NOMO-1 treated with dmso at 0.1 percent for 144 hours (cell line): ENCODE results near the gene CD99.
"Not testable (repeated sequence)": the region's sequence is repeated elsewhere in the genome, so short reads cannot be mapped to it uniquely, and the experiment has no call there.

Source experiments
- DNase-seq: peaks from one replicate; lab custom pipeline; 2025; ENCODE audit not compliant: unreplicated experiment; lab: John Stamatoyannopoulos, UW

Gene CD99

DNA sequence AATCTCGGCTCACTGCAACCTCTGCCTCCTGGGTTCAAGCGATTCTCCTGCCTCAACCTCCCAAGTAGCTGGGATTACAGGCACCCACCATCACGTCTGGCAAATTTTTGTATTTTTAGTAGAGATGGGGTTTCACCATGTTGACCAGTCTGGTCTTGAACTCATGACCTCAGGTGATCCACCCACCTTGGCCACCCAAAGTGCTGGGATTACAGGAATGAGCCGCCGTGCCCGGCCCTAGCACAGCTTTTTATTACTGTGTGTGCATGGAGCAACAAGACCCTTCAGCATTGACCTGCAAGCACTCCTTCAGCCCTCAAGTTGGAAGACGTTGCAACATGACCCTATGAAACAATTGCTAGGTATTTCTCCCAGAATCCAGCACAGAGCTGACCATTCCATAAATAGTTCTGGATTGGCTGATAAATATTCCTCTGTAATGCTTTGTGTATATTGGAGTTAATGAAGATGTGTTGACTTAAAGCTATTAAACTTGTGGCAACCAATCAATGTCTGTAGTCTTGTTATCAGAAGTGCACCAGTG, 15.4 kb upstream of the CD99 start:
- DNase-seq = not testable (repeated sequence)

- DNase-seq = no peak
Observed at GRCh38 chrX:2676794-2677675, 14.1 kb upstream of the CD99 start.

DNA sequence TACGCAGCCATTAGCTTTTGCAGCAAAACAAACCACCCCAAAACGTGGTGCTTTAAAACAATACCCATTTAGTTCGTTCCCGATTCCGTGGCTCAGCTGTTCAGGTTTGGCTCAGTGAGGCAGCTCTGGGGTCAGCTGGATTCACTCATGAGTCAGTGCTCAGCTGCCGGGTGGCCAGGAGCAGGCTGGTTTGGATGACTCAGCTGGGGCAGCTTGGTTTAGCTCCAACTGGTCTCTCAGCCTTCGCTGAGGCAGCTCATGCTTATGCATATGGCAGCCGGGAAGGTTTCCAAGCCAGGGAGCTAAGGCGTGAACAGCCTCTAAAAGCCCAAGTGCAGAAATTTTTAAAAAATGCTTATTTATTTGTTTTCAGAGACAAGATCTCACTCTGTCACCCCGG, 13.3 kb upstream of the CD99 start:
- no peak for DNase-seq

DNA sequence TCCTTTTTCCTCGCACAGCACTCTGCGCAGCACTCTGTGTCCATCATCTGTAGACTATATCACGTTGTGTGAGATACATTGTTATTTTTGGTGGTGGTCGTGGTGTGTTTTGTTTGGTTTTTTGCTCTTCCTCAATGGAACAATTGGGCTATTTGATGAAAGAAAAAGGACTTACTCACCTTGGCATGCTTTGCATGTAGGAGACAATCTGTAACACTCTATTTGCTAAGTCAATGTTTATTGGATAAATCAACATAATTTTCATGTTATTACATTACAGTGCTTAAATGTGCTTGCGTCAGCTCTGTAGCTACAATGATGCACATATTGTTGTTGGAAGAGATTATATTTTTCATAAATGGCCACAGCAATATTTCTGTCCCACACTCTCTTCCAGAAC, 12.5 kb upstream of the CD99 start:
- DNase-seq = no peak

DNA sequence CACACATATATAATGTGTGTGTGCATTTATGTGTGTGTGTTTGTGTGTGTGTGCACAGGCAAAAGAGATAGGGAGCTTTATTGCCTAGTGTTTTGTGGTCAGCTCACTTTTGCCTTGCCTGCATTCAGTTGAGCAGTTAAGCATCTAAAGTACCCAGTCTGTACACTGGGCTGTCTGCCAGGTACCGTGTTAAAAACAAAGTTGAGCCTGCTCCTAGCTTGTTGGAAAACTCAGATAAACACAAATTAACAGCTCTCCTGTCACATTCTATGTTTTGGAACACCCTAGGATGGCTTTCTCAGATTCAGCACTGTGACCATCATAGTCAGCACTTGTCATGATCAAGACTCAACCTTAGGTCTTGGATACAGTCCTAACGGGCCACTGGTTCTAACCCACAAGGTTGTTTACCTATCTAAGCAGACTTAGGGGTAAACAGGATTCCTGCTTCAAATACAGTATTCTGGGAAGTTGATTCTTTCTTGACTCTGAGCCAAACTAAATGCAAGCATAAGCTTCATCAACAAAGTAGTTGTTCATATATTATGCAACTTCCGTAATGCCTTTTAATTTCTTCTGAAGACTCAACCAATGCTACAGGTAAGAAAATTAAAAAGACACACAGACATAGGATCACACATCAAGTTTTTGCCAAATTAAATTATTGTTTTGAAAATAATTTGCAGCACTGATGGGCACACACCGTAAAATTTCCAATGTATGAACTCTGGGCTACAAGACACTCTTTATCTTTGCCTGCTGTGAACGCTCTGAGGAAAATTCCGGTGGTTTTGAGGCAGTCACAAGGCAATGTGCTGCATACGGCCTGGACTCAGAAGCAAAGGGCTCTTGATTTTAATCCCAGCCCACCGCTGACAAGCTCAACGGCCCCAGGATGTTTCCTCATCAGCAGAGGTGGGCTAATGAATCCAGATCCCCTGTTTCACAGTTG, 11.3 kb upstream of the CD99 start:
- no peak for DNase-seq

DNA sequence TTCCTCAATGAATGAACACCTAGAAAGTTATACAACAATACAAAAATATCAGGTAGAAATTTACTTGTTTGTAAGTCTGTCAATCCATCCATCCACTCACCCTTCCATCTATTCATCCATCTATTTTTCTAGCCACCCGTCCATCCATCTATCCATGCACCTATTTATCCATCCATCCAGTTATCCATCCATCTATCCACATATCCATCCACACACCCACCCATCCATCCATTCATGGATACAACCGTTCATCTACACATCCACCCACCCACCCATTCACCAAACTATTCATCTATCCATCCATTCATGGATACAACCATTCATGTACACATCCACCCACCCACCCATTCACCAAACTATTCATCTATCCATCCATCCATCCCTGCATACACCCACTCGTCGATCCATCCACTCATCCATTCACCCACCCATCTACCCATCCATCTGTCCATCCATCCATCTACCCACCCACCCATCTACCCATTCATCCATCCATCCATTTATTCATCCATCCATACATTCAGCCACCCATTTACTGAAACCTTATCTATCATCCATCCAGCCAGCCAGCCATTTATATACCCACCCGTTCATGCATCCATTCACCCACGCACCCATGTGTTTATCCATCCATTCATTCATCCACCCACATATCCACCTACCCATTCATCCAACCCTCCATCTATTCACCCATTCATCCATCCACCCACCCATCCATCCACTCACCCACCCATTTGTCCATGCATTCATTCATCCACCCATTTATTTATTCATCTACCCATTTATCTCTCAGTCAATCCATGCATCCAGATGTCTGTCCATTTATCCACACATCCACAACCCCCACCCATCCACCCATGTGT, 10.4 kb upstream of the CD99 start:
- no peak for DNase-seq

DNA sequence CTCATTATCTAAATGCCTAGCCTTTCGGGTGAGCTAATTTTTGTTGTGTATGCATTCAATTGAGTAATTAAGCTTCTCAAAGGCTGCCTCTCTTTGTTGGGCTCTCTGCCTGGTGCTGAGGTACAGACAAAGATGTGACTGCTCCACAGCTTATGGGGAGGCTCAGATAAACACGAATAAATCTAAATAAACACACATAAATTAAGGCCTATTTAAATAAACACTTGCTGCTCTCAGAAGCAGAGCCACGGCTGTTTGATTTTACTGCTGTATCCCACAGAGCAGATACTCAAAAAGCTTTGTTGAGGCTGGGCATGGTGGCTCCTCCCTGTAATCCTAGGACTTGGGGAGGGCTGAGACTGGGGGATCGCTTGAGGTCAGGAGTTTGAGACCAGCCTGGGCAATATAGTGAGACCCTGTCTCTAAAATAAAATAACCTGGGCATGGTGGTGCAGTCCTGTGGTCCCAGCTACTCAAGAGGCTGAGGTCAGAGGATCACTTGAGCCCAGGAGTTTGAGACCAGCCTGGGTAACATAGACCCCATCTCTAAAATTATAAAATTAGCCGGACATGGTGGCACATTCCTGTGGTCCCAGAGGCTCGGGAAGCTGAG, 8.4 kb upstream of the CD99 start:
- no peak for DNase-seq

DNA sequence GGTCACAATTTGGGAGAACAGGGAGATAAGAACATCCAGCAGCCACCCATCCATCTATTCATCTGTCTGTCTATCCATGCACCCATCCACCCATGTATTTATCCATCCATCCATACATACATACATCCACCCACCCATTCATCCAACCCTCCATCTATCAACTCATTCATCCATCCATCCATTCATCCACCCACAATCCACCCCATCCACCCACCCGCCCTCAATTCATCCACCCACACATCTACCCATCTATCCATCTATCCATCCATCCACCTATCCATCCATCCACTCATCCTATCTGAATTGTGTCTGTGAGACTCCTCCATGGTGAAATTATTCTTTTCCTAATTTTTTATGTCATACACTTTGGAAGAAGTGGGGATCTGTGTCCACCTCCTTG, 6.8 kb upstream of the CD99 start:
- DNase-seq = no peak

GRCh38 chrX:2685886-2686285, 5.2 kb upstream of the CD99 start:
- DNase-seq = no peak

- DNase-seq = no peak
Observed at GRCh38 chrX:2689773-2690666, 1.1 kb upstream of the CD99 start.

GRCh38 chrX:2691543-2692220, 587 bp downstream of the CD99 start:
- no peak for DNase-seq

DNA sequence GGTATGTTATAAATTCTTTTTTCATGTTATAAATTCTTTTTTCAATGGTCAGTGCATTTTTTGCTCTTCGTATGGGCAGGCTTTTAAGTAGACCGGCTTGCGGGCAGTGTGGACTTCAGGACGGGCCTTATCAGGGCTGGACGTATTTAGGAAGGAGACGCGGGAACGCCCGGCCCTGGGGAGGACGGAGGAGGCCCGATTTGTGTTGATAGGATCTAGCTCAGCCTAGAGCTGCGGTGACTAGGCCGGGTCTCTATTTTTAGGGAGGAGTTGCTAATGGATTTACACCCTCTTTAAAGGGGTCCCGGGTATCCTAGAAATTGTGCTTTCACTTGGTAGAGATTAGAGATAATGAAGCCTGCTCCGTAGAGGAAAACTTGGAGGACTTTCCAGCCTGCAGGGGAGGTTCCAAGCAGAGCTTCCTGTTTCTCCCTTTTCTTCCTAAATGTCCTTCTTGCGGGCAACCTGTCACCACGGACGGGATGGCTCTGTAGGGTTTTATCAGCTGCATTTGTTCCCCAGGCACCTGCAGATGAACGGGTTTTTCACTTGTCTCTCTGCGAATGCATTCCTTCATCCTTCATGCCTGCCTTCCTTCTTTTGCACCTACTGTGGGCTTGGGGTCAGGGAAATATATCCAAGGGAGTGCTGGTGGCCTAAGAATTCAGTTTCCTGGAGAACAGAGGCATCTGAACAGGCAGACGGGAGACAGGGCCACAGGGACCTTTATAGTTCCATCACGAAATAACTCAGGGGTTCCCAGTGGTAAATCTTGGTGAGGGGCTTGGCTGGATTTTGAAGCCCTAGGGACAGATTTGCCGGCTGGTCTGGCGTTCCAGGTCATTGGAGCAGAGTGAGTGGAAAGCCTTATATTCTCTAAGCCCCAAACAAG, 1.4 kb downstream of the CD99 start:
- no peak for DNase-seq

DNA sequence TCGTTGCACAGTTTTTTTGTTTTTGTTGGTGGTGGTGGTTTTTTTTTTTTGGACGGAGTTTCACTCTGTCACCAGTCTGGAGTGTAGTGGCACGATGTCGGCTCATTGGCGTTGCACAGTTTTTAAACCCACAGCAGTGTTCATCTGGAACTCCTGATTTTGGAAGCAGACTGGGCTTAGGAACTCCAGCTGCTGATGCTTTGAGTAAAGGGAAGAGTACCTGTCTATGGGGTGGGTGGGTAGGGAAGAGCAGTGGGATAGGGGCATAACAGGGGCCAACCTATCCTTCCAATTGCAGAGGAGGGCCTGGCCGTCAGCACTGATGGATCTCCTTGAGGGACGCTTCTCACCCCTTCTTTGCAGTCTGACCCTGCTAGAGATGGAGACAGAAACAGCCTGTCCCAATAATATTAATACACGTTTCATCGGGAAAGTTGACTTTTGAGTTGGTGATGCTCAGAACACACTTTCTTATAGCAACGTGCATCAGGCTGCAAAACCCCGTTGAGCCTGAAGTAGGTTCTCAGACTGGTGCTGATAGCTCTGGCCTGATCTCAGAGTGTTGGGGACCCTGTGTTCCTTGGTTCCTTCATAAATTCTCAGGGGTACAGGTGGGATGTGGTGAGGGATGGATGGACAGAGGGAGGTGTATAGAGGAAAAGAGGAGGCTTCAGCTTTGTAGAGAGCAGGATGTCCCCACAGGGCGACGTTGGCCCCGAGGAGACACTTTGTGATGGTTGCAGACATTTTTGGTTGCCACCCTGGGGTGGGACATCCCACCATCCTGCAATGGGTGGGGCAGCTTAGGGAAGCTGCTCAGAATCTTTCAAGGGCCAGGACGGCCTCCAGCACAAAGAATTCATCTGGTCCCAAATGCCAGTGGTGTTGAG, 2.3 kb downstream of the CD99 start:
- DNase-seq = no peak

GRCh38 chrX:2694914-2695267, 3.8 kb downstream of the CD99 start:
- no peak for DNase-seq

DNA sequence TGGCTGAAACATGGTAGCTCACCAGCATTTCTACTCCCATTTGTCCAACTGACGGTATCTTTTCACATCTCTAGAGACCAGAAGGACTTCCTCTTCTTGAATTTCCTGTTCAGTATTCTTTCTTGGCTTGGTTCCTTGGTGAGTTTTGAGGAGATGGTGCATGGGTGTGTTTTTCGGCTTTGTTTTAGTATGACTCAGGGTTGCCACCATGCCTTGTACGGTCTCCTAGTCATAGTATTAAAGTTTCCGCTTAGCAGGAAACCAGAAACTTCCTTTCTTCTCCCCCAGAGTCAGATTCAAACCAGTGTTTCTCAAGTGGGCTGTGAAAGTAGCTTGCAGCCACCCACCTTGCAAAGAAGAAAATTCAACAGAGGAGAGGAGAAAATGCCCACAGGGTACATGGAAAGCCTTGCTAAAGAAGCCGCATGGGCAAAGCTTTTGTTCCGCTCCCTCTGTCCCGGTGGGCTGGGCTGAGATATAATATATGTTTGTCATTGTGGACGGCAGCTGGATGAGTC, 5.7 kb downstream of the CD99 start:
- DNase-seq = no peak

DNA sequence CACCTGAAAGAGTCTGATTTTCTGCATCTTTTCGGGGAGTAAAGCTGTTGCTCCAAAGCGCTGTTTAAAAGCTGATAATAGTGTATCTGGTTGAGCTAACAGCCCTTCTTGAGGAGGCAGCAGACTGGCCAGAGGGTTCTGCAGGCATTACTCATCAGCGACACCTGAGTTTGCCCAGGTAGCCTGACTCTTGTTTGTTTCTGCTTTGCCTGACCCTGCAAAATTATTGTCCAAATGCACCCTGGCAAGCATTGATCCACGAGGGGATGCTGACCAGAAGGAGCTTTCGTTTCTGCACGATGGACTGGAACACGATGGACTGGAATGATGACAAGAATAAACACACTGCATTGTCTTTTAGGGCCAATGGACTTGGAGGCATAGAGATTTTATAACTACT, 6.2 kb downstream of the CD99 start:
- DNase-seq = no peak
